ENCODE measurements around the gene LAMTOR1.
"Not testable (repeated sequence)": the region's sequence is repeated elsewhere in the genome, so short reads cannot be mapped to it uniquely, and the experiment has no call there.

DNA sequence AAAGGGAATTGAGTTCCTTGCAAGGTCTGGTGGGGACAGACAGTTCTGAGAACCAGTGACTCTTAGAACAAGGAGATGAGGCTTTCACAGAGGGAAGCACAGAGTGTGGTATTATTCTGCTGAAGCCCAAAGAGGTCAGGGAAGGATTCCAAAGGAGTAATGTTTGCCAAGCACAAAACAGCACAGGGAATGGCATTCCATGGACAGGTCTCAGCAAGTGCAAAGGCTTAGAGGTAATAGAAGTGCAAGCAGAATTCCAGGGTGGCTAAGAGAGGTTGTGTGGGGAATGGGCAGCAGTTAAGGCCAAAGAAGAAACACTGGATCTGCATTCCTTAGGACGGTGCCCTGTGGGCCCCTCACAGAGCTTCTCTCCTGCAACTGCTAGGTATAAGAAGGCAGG, 39.0 kb upstream of the LAMTOR1 start:
- TF ChIP-seq CTCF (conservative IDR thresholded peaks at IDR 0.05; ENCODE audit: low read depth, low read length); EZH2 (IDR thresholded peaks at IDR 0.05; ENCODE audit: borderline replicate concordance, low read depth, low read length, poor library complexity, severe bottlenecking): not testable (repeated sequence)
